ENCODE results near the gene TIFAB.

GRCh38 chr5:135446206-135446605, 5.9 kb downstream of the TIFAB start:
- TF ChIP-seq POLR2A (IDR thresholded peaks at IDR 0.05), result no peak
- TF ChIP-seq, protein P1, sequence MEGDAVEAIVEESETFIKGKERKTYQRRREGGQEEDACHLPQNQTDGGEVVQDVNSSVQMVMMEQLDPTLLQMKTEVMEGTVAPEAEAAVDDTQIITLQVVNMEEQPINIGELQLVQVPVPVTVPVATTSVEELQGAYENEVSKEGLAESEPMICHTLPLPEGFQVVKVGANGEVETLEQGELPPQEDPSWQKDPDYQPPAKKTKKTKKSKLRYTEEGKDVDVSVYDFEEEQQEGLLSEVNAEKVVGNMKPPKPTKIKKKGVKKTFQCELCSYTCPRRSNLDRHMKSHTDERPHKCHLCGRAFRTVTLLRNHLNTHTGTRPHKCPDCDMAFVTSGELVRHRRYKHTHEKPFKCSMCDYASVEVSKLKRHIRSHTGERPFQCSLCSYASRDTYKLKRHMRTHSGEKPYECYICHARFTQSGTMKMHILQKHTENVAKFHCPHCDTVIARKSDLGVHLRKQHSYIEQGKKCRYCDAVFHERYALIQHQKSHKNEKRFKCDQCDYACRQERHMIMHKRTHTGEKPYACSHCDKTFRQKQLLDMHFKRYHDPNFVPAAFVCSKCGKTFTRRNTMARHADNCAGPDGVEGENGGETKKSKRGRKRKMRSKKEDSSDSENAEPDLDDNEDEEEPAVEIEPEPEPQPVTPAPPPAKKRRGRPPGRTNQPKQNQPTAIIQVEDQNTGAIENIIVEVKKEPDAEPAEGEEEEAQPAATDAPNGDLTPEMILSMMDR (IDR thresholded peaks at IDR 0.05), result no peak
- TF ChIP-seq POLR2AphosphoS5 (IDR thresholded peaks at IDR 0.05), result no peak
